Activated CD8-positive, alpha-beta memory T cell treated with anti-CD3 and anti-CD28 coated beads for 36 hours (primary cell): ENCODE measurements around the gene FUNDC1. TPM values are rescaled to one million over a fixed set of nuclear protein-coding genes. Genes with fewer than 3 reads are reported as not detected.

Source experiments
- CTCF ChIA-PET: fragments of 350-600 bp; sonication (Branson Sonifier 250); formaldehyde crosslinking; loops from one replicate; lab custom pipeline; 2021; ENCODE audit warnings: antibody characterized with exemption; lab: Charles Lee
- POLR2A ChIA-PET: fragments of 350-600 bp; sonication (Branson Sonifier 250); formaldehyde crosslinking; loops from one replicate; lab custom pipeline; 2021; ENCODE audit warnings: antibody characterized with exemption; lab: Charles Lee
- total RNA-seq, 2 experiments: library from RNA; stranded (reverse); gene quantifications; one replicate each; pipeline ENCODE4 v1.2.3, GENCODE V29; 2021

The FUNDC1 gene
- total RNA-seq, 2 experiments from 2014 or later = 10.5 to 11.2 TPM

DNA sequence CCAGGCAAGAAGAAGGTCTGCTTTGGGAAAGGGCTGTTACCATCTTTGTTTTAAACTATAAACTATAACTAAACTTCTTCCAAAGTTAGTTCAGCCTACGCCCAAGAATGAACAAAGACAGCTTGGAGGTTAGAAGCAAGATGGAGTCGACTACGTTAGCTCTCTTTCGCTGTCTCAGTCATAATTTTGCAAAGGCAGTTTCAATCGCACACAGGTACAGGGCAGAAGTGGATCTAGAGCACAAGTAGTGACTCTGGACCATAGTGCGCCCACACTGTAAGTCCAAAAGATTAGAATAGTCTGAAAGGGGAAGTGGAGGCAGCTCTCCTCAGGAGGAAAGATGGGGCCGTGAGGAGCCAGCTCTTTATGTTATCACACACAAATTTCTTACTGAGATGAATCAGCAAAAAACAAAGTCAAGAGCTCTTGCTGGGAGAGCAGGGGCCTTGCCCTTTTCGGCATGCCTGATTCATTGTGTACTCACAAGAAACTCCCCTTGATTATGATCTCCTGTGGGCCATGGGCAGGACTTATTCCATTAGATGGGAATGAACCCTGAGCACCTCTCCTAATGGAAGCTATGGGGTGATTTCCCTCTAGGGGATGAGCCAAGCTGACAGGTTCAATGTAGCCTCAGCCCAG, 58.6 kb downstream of the FUNDC1 start:
- POLR2A ChIA-PET = no interaction called here
- CTCF ChIA-PET = no interaction called here

- ChIA-PET POLR2A (no interaction called here), CTCF (no interaction called here)
These were observed 60.1 kb downstream of the FUNDC1 start for GRCh38 chrX:44482575-44482974.

DNA sequence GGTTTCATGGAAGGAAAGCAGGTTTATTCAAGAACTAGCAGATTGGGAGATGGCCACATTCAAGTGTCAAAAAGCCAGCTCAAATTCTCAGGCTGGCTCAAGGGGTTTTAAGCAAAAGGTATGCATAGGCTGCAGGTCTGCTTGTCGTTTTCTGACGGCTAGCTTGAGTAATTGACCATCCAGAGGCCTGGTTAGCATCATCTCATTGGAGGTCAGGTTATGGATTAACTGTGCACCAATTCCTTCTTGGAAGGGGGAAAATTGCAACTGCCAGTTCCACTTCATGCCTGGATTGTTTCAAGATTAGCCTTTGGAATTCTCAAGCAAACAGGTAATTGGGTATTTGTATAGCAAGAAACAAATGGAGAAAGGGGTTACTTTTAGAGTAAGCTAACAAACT, 62.1 kb downstream of the FUNDC1 start:
- CTCF ChIA-PET = no interaction called here
- POLR2A ChIA-PET = no interaction called here

- ChIA-PET CTCF (no interaction called here), POLR2A (no interaction called here)
These were observed 68.2 kb downstream of the FUNDC1 start for GRCh38 chrX:44474410-44474809.

Other genes starting within 250 kb of the FUNDC1 start
- gene EFHC2, start 199.2 kb downstream of the FUNDC1 start, total RNA-seq = under 1 TPM in 1 of 2 experiments, not detected in 1; 0.06 TPM